NCI-H2227 (cell line): ENCODE data around the gene ATG16L1.
"Not testable (repeated sequence)": the region's sequence is repeated elsewhere in the genome, so short reads cannot be mapped to it uniquely, and the experiment has no call there.

Source experiments
- DNase-seq: peaks from one replicate; lab custom pipeline; 2025; ENCODE audit not compliant: unreplicated experiment; lab: John Stamatoyannopoulos, UW

The ATG16L1 gene

GRCh38 chr2:233328922-233329321, 77.4 kb downstream of the ATG16L1 start:
- DNase-seq, result no peak

GRCh38 chr2:233329489-233330135, 78.1 kb downstream of the ATG16L1 start:
- DNase-seq, result no peak

GRCh38 chr2:233331536-233331935, 80.1 kb downstream of the ATG16L1 start:
- no peak for DNase-seq

- DNase-seq, result no peak
Observed at GRCh38 chr2:233332125-233332524, 80.7 kb downstream of the ATG16L1 start.

GRCh38 chr2:233334915-233335314, 83.4 kb downstream of the ATG16L1 start:
- no peak for DNase-seq

GRCh38 chr2:233336091-233336490, 84.6 kb downstream of the ATG16L1 start:
- not testable (repeated sequence) for DNase-seq

- DNase-seq, result no peak
Observed at GRCh38 chr2:233336541-233336940, 85.1 kb downstream of the ATG16L1 start.

- DNase-seq, result no peak
Observed at GRCh38 chr2:233338046-233338445, 86.6 kb downstream of the ATG16L1 start.

GRCh38 chr2:233338812-233339368, 87.4 kb downstream of the ATG16L1 start:
- DNase-seq, result no peak

- DNase-seq, result no peak
Observed at GRCh38 chr2:233339427-233339826, 88.0 kb downstream of the ATG16L1 start.

GRCh38 chr2:233341296-233341695, 89.8 kb downstream of the ATG16L1 start:
- no peak for DNase-seq

- no peak for DNase-seq
Observed at GRCh38 chr2:233342301-233342700, 90.8 kb downstream of the ATG16L1 start.

- DNase-seq, result no peak
Observed at GRCh38 chr2:233343171-233343705, 91.8 kb downstream of the ATG16L1 start.
